GM23338 (cell line): ENCODE results near the gene PRR14. TPM values are rescaled to one million over a fixed set of nuclear protein-coding genes. Genes with fewer than 3 reads are reported as not detected.

ENCODE experiments used
- ATAC-seq: fragments of 200-7000 bp; cut with Tn5 transposase; 3 replicates; pipeline ENCODE4 v1.9.1; 2020
- DNase-seq: peaks from one replicate; pipeline ENCODE4 v3.0.0-alpha.2; 2015; ENCODE audit warnings: low spot score
- H2AFZ ChIP-seq: fragments of 200-600 bp; sonication (generic); 2 replicates; pipeline ENCODE4 v1.8.0; 2016; ENCODE audit warnings: antibody characterized with exemption, mild to moderate bottlenecking, moderate library complexity
- H3F3A ChIP-seq: fragments of 200-600 bp; sonication (generic); replicated peaks from 2 replicates; pipeline ENCODE4 v1.8.0; 2017; ENCODE audit warnings: antibody characterized with exemption, mixed run types, low read depth
- H3K27ac ChIP-seq: fragments of 200-600 bp; sonication (generic); 2 replicates; pipeline ENCODE4 v1.6.1; 2016; ENCODE audit warnings: low read depth
- H3K27me3 ChIP-seq: fragments of 200-600 bp; sonication (generic); 2 replicates; pipeline ENCODE4 v1.8.0; 2016; ENCODE audit warnings: mild to moderate bottlenecking, mixed run types, moderate library complexity; ENCODE audit not compliant: insufficient read depth
- H3K36me3 ChIP-seq: fragments of 200-600 bp; sonication (generic); 2 replicates; pipeline ENCODE4 v1.8.0; 2016; ENCODE audit warnings: mild to moderate bottlenecking; ENCODE audit not compliant: insufficient read depth
- H3K4me1 ChIP-seq: fragments of 200-600 bp; sonication (generic); 2 replicates; pipeline ENCODE4 v1.8.0; 2016; ENCODE audit warnings: mild to moderate bottlenecking, moderate library complexity; ENCODE audit not compliant: insufficient read depth
- H3K4me2 ChIP-seq: fragments of 200-600 bp; sonication (generic); 2 replicates; pipeline ENCODE4 v1.7.1; 2017; ENCODE audit warnings: mixed run types
- H3K4me3 ChIP-seq: fragments of 200-600 bp; sonication (generic); 2 replicates; pipeline ENCODE4 v1.6.1; 2016; ENCODE audit warnings: mixed run types
- H3K79me2 ChIP-seq: fragments of 200-600 bp; sonication (generic); replicated peaks from 2 replicates; pipeline ENCODE4 v1.8.0; 2017; ENCODE audit warnings: mild to moderate bottlenecking; ENCODE audit not compliant: insufficient read depth
- H3K9me2 ChIP-seq: fragments of 200-600 bp; sonication (generic); 2 replicates; pipeline ENCODE4 v1.8.0; 2017; ENCODE audit not compliant: insufficient read depth
- H4K20me1 ChIP-seq: fragments of 200-600 bp; sonication (generic); replicated peaks from 2 replicates; pipeline ENCODE4 v1.8.0; 2017; ENCODE audit warnings: mild to moderate bottlenecking; ENCODE audit not compliant: insufficient read depth
- H3K27ac Mint-ChIP-seq: 2 replicates; pipeline ENCODE4 v1.8.0; 2020; ENCODE audit warnings: inconsistent platforms, mild to moderate bottlenecking, moderate library complexity, mixed read lengths
- H3K27me3 Mint-ChIP-seq: 3 replicates; pipeline ENCODE4 v1.8.0; 2022; ENCODE audit warnings: low read depth, mild to moderate bottlenecking, moderate library complexity, mixed read lengths, inconsistent platforms; ENCODE audit not compliant: insufficient read depth, poor library complexity
- H3K36me3 Mint-ChIP-seq: 3 replicates; pipeline ENCODE4 v1.8.0; 2021; ENCODE audit warnings: low read depth, mild to moderate bottlenecking, inconsistent platforms, moderate library complexity, mixed read lengths
- H3K4me1 Mint-ChIP-seq: 3 replicates; pipeline ENCODE4 v1.8.0; 2020; ENCODE audit warnings: mild to moderate bottlenecking, inconsistent platforms, mixed read lengths
- H3K4me3 Mint-ChIP-seq: 3 replicates; pipeline ENCODE4 v1.8.0; 2021; ENCODE audit warnings: moderate library complexity, mild to moderate bottlenecking, inconsistent platforms, mixed read lengths
- H3K9me3 Mint-ChIP-seq: 3 replicates; pipeline ENCODE4 v1.8.0; 2020; ENCODE audit warnings: moderate library complexity, mild to moderate bottlenecking, inconsistent platforms, mixed read lengths
- CREB1 ChIP-seq: fragments of 250-450 bp; sonication (Bioruptor Pico); IDR thresholded peaks from 2 replicates; pipeline ENCODE4 v1.5.0; 2020; ENCODE audit warnings: low read depth, mild to moderate bottlenecking, moderate library complexity
- EZH2 ChIP-seq: fragments of 200-600 bp; sonication (generic); IDR thresholded peaks from one replicate; pipeline ENCODE4 v1.8.0; 2017; ENCODE audit warnings: antibody characterized with exemption, mild to moderate bottlenecking, low read depth; ENCODE audit not compliant: unreplicated experiment
- EZH2phosphoT487 ChIP-seq: fragments of 200-600 bp; sonication (generic); IDR thresholded peaks from one replicate; pipeline ENCODE4 v1.8.1; 2018; ENCODE audit warnings: antibody characterized with exemption; ENCODE audit not compliant: unreplicated experiment
- JUNB ChIP-seq: IDR thresholded peaks from one replicate; pipeline ENCODE4 v1.6.1; 2016; ENCODE audit warnings: antibody characterized with exemption; ENCODE audit not compliant: unreplicated experiment
- NANOG ChIP-seq: IDR thresholded peaks from 2 replicates; pipeline ENCODE4 v1.6.1; 2016; ENCODE audit warnings: antibody characterized with exemption, borderline replicate concordance
- POLR2AphosphoS5 ChIP-seq: IDR thresholded peaks from 2 replicates; pipeline ENCODE4 v1.6.1; 2016; ENCODE audit warnings: antibody characterized with exemption, low read depth
- STAT1 ChIP-seq: IDR thresholded peaks from one replicate; pipeline ENCODE4 v1.6.1; 2016; ENCODE audit warnings: antibody characterized with exemption; ENCODE audit not compliant: unreplicated experiment
- ZNF114 ChIP-seq: fragments of 250-450 bp; sonication (Bioruptor Pico); IDR thresholded peaks from 2 replicates; pipeline ENCODE4 v1.5.0; 2020; ENCODE audit warnings: mild to moderate bottlenecking, moderate library complexity
- ZNF331 ChIP-seq: fragments of 250-450 bp; sonication (Bioruptor Pico); IDR thresholded peaks from 2 replicates; pipeline ENCODE4 v1.5.0; 2020; ENCODE audit warnings: low read depth, mild to moderate bottlenecking, moderate library complexity
- ZNF462 ChIP-seq: fragments of 250-450 bp; sonication (Bioruptor Pico); IDR thresholded peaks from 2 replicates; pipeline ENCODE4 v1.5.0; 2020; ENCODE audit warnings: mild to moderate bottlenecking, moderate library complexity
- polyA plus RNA-seq: library from polyadenylated mRNA; unstranded; fragments of >200 nt; fragmentation: Nextera tagmentation; extraction: Ambion mirVana; gene quantifications from 2 replicates; pipeline ENCODE4 v1.2.1, GENCODE V29; 2016
- total RNA-seq: library from RNA; depleted of rRNA; stranded (reverse); fragments of >200 nt; shearing (Covaris generic); gene quantifications from 2 replicates; pipeline ENCODE4 v1.2.3, GENCODE V29; 2014
- TF ChIP-seq, protein P1 (sequence below): IDR thresholded peaks from 2 replicates; pipeline ENCODE4 v1.6.1; 2016; ENCODE audit warnings: antibody characterized with exemption

PRR14 gene
- total and polyA plus RNA-seq, 2 experiments from 2014 or later = 4.6 to 12.7 TPM

DNA sequence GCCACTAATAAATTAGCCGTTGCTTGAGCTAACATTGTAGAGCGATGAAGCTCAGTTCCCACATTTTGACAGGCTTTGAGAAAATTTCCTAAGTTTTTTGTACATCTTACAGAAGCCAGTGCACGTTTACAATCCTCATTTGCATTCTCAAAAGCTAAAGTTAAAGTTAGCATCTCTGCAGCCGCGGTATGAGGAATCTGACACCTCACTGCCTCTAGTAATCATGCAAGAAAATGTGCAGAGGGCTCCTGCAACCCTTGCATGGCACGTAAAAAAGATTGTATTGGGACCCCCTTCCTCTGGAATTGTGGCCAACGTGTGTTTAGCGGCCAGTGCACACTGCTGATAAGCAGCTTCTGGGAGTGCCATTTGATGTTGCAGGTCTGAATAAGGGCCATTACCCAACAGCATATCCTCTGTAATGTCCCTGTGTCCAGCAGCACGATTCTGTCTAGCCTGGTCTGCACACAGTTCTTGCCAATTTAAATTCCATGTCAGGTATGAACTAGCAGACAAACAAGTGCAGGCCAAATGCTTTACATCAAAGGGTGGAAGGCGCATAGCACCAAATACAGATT lies 28.2 kb upstream of the PRR14 start:
- Histone ChIP-seq H3K27ac (no peak overlapping the region), H3K27me3 (no peaks in the 10 kb centered on the region), H4K20me1 (no peaks in the 10 kb centered on the region), H3F3A (no peaks in the 10 kb centered on the region), H3K4me2 (no peak overlapping the region), H3K4me3 (no peak overlapping the region), H3K9me2 (no peaks in the 10 kb centered on the region), H3K79me2 (no peaks in the 10 kb centered on the region), H3K36me3 (no peaks in the 10 kb centered on the region), H2AFZ (peak overlapping the region; percentile 72), H3K4me1 (no peaks in the 10 kb centered on the region)
- no peak for ATAC-seq
- TF ChIP-seq EZH2 = no peak
- no peak for TF ChIP-seq NANOG
- TF ChIP-seq CREB1 = no peak
- no peak overlapping the region for H3K4me3 Mint-ChIP-seq
- peaks cover 2% of the 10 kb centered on the region; the same call in 1 of the 3 replicates for H3K9me3 Mint-ChIP-seq
- H3K4me1 Mint-ChIP-seq = peaks cover 12% of the 10 kb centered on the region; the same call in 2 of the 3 replicates
- H3K27me3 Mint-ChIP-seq = peaks cover 8% of the 10 kb centered on the region
- H3K36me3 Mint-ChIP-seq = no peaks in the 10 kb centered on the region
- no peak for DNase-seq
- no peak overlapping the region for H3K27ac Mint-ChIP-seq

- H3K36me3 Mint-ChIP-seq = no peaks in the 10 kb centered on the region
- H3K4me3 Mint-ChIP-seq = no peak overlapping the region
- H4K20me1 ChIP-seq = no peaks in the 10 kb centered on the region
- no peak overlapping the region for H3K4me2 ChIP-seq
- ATAC-seq = no peak
- H3K79me2 ChIP-seq = no peaks in the 10 kb centered on the region
- H3K27me3 Mint-ChIP-seq = peaks cover 10% of the 10 kb centered on the region
- H3K36me3 ChIP-seq = no peaks in the 10 kb centered on the region
- H3K4me1 Mint-ChIP-seq = peaks cover 12% of the 10 kb centered on the region; the same call in 2 of the 3 replicates
- H3F3A ChIP-seq = no peaks in the 10 kb centered on the region
- H3K27ac ChIP-seq = no peak overlapping the region
- no peak for DNase-seq
- peaks cover 2% of the 10 kb centered on the region; the same call in 1 of the 3 replicates for H3K9me3 Mint-ChIP-seq
- no peak overlapping the region for H2AFZ ChIP-seq
- H3K27ac Mint-ChIP-seq = no peak overlapping the region
- no peak overlapping the region for H3K4me3 ChIP-seq
- no peaks in the 10 kb centered on the region for H3K27me3 ChIP-seq
- no peaks in the 10 kb centered on the region for H3K4me1 ChIP-seq
- H3K9me2 ChIP-seq = no peaks in the 10 kb centered on the region
- no peak for TF ChIP-seq JUNB
- no peak for TF ChIP-seq STAT1
- TF ChIP-seq ZNF114 (CRISPR knock-in tag) = no peak
- no peak for TF ChIP-seq EZH2
- TF ChIP-seq ZNF331 (CRISPR knock-in tag) = no peak
- no peak for TF ChIP-seq EZH2phosphoT487
- no peak for TF ChIP-seq CREB1
- TF ChIP-seq NANOG = no peak
- TF ChIP-seq ZNF462 (CRISPR knock-in tag) = no peak
- TF ChIP-seq, protein P1, sequence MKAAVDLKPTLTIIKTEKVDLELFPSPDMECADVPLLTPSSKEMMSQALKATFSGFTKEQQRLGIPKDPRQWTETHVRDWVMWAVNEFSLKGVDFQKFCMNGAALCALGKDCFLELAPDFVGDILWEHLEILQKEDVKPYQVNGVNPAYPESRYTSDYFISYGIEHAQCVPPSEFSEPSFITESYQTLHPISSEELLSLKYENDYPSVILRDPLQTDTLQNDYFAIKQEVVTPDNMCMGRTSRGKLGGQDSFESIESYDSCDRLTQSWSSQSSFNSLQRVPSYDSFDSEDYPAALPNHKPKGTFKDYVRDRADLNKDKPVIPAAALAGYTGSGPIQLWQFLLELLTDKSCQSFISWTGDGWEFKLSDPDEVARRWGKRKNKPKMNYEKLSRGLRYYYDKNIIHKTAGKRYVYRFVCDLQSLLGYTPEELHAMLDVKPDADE = no peak
- no peak for TF ChIP-seq POLR2AphosphoS5
Measured at GRCh38 chr16:30623536-30624283, 27.1 kb upstream of the PRR14 start.
